ENCODE measurements around the gene SLC35G3.
"Not testable (repeated sequence)": the region's sequence is repeated elsewhere in the genome, so short reads cannot be mapped to it uniquely, and the experiment has no call there.

SLC35G3 gene

DNA sequence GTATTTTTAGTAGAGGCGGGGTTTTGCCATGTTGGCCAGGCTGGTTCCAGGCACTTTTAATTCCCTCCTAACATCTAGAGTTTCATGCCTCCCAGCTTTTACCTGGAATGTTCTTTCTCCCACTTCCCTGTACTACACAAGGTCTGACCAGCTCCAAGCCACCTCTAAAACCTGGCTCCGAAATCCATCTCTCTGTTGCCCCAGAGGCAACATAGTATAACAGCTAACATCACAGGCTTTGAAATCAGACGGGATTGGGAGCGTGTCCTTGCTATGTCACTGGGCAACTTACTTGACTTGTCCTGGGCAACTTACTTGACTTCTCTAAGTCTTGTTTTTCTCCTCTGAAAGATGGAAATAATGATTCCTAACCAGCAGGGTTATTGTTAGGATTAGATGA lies 31.4 kb downstream of the SLC35G3 start:
- no peak for DNase-seq

DNA sequence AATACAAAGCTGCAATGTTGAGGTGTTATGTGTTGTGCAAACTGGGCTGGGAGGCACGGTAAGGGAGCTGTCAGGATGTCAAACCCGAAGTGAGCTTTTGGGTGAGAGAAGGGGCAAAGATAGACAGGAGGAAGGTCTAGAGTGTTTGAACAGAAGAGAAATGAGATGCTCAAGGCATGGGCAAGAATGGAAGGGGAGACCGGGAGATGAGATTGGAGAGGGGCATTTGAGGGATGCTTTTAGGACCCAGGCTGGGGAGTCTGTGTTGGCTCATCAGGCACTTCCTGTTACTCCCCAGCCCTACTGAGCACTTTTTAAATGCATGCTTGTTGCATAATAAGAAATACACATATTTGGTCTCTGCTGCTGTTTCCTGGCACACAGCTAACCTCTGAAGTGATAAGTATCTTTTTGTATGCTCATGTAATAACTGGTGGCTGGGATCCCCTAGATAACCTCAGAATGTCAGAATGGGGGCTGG lies 32.9 kb downstream of the SLC35G3 start:
- DNase-seq: no peak

DNA sequence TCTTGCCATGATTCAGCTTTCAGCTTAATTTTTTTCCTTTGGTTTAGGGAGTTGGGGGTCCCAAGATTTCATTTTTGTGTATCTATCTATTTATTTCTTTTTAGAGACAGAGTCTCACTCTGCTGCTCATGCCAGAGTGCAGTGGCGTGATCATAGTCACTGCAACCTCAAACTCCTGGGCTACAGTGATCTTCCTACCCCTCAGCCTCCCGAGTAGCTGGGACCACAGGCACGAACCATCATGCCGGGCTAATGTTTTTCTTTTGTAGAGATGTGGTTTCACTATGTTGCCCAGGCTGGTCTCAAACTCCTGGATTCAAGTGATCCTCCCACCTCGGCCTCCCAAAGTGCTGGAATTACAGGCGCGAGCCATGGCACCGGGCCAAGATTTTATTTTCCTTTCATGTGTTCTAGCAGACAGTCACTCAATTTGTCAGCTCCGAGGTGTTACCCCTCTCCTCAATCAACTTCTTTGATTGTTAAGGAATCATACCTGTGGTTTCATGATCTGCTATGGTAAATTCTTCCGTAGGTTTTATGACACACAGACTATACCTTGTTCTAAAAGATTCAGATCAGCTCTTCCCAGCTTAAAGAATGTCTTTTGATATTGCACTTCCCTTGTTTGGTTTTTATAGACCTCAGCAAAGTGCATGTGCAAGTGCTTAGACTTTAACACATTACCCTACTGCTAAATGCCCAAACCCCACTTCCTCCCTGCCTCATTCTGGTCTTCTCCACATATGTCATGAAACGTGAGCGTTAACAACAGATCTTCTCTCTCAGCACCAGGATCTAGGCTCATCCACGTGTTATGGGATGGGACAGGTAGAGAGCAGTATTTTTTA lies 33.6 kb downstream of the SLC35G3 start:
- DNase-seq: no peak

DNA sequence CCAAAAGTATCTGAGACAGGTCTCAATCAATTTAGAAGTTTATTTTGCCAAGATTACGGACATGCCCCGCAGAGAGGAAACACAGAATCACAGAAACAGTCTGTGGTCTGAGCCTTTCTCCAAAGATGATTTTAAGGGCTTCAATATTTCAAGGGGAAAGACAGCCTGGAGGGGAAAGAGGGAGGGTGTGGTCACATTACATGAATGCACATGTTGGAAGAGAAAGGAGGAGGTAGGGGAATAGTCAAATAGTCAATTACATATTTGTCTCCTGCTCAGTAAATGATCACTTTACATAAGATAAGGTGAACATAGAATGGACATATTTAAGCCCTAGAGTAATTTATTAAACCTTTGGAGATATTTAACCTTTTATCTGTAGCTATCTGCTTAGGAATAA lies 34.3 kb downstream of the SLC35G3 start:
- no peak for DNase-seq

- no peak for DNase-seq
Measured at GRCh38 chr17:35155246-35155645, 38.9 kb downstream of the SLC35G3 start.

GRCh38 chr17:35154196-35155165 lies 39.7 kb downstream of the SLC35G3 start:
- DNase-seq: no peak

GRCh38 chr17:35152421-35153140 lies 41.6 kb downstream of the SLC35G3 start:
- DNase-seq: no peak

- DNase-seq: not testable (repeated sequence)
Measured at GRCh38 chr17:35151080-35151479, 43.1 kb downstream of the SLC35G3 start.

- DNase-seq: no peak
Measured at GRCh38 chr17:35149941-35150340, 44.3 kb downstream of the SLC35G3 start.

DNA sequence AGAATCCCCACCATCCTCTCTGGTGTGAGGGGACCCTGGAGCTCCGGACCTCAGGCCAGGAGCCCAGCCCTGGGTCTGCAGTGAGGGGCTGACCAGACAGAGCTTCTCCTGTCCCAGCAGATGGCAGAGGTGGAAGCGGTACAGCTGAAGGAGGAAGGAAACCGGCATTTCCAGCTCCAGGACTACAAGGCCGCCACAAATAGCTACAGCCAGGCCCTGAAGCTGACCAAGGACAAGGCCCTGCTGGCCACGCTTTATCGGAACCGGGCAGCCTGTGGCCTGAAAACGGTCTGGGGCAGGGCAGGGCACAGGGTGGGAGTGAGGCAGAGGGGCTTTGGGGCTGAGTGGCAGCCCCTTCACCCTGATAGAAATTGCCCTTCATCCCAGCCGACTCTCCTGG lies 46.0 kb downstream of the SLC35G3 start:
- no peak for DNase-seq

GRCh38 chr17:35147375-35147905 lies 46.8 kb downstream of the SLC35G3 start, which contains the start of gene UNC45B:
Gene UNC45B, plus strand, starts transcription at chr17:35147817. Its CDS starts 447 bp downstream, at chr17:35148264.
- DNase-seq: no peak

GRCh38 chr17:35146214-35146833 lies 47.9 kb downstream of the SLC35G3 start:
- DNase-seq: no peak

- DNase-seq: no peak
Measured at GRCh38 chr17:35144840-35145239, 49.4 kb downstream of the SLC35G3 start.

All from NCI-H524 (cell line).